Body of pancreas (tissue), 4 donors: ENCODE results near the gene FSTL5. TPM values are rescaled to one million over a fixed set of nuclear protein-coding genes. Genes with fewer than 3 reads are reported as not detected.

ENCODE experiments used
- ATAC-seq: fragments of 150-250 bp; one replicate; pipeline ENCODE4 v1.9.1; 2016
- DNase-seq, 4 donors: peaks; one replicate each; pipeline ENCODE4 v3.0.0-alpha.2; 2019
- H3K27ac ChIP-seq, 4 donors: fragments of 200-600 bp; sonication (generic); 1 replicate in 3 of 4; 2 replicates in 1 of 4; pipeline versions ENCODE4 v1.5.1 to v1.6.1; 2016 to 2019; ENCODE audit warnings: mild to moderate bottlenecking in 1 of 4, mixed read lengths in 1 of 4, moderate library complexity in 1 of 4
- H3K27me3 ChIP-seq, 2 donors: fragments of 200-600 bp; sonication (generic); one replicate each; pipeline ENCODE4 v1.6.0; 2016; ENCODE audit warnings: mild to moderate bottlenecking in 1 of 2
- H3K36me3 ChIP-seq, 2 donors: fragments of 200-600 bp; sonication (generic); replicated peaks in 1 of 2; 2 replicates each; pipeline ENCODE4 v1.5.1; 2016; ENCODE audit warnings: low read depth in 2 of 2; ENCODE audit not compliant: insufficient read depth in 1 of 2
- H3K4me1 ChIP-seq: fragments of 200-600 bp; sonication (generic); one replicate; pipeline ENCODE4 v1.6.0; 2016
- H3K4me3 ChIP-seq, 2 donors: fragments of 200-600 bp; sonication (generic); 1 replicate in 1 of 2; 2 replicates in 1 of 2; pipeline ENCODE4 v1.5.1; 2016 to 2019
- H3K9me3 ChIP-seq, 3 donors: fragments of 200-600 bp; sonication (generic); 1 replicate in 2 of 3; 2 replicates in 1 of 3; pipeline ENCODE4 v1.5.1; 2016
- POLR2A ChIP-seq, 3 donors: fragments of 450-650 bp; IDR thresholded peaks; one replicate each; pipeline ENCODE4 v1.6.1; 2016; ENCODE audit warnings: antibody characterized with exemption in 3 of 3, mild to moderate bottlenecking in 2 of 3
- WGBS, 2 donors: methylation state at CpG; one replicate each; pipeline ENCODE4 v1.1.5; 2017; 5-methylcytosine and 5-hydroxymethylcytosine counted together
- intact Hi-C: fragments of 100-400 bp; cut with DNase I; formaldehyde crosslinking; loops from one replicate; pipeline ENCODE4 v1.15.1; 2023
- total RNA-seq, 2 donors: library from RNA; depleted of rRNA; stranded (reverse); fragments of >200 nt; gene quantifications; one replicate each; pipeline ENCODE4 v1.1.0, GENCODE V29; 2016
- TF ChIP-seq, protein P1 (sequence below), 7 experiments: fragments of 450-650 bp in 4 of 7; fragments of 200-600 bp in 3 of 7; sonication (generic) in 3 of 7; IDR thresholded peaks; one replicate each; pipeline ENCODE4 v1.5.1; 2016 to 2019; ENCODE audit warnings: antibody characterized with exemption in 7 of 7

Gene FSTL5
- total RNA-seq, 2 donors from 2014 or later: 1.3 TPM; not detected in 1

DNA sequence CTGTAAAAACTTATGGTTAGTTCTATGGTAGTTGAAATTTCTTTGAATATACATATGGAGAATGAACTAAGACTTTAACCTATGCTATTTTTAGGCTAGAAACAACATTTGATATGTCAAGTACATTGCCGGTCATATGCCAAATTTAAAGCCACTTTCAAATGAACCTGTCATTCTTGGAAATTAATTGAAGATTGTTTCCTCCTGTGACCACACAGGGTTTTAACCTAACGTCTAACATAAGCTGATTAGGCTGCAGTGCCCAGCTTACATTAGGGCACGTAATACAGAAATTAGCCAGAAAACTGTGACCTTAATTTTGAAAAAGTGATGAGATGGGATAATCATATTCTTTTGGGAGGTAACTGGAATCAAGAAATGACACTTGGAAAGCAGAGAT lies 645.9 kb downstream of the FSTL5 start:
- Histone ChIP-seq H3K27ac (no peak overlapping the region), H3K9me3 (no peaks in the 10 kb centered on the region), H3K27me3 (no peaks in the 10 kb centered on the region), H3K4me1 (no peaks in the 10 kb centered on the region), H3K36me3 (no peaks in the 10 kb centered on the region), H3K4me3 (no peak overlapping the region)
- TF ChIP-seq POLR2A (IDR thresholded peaks at IDR 0.05): no peak
- TF ChIP-seq, protein P1, sequence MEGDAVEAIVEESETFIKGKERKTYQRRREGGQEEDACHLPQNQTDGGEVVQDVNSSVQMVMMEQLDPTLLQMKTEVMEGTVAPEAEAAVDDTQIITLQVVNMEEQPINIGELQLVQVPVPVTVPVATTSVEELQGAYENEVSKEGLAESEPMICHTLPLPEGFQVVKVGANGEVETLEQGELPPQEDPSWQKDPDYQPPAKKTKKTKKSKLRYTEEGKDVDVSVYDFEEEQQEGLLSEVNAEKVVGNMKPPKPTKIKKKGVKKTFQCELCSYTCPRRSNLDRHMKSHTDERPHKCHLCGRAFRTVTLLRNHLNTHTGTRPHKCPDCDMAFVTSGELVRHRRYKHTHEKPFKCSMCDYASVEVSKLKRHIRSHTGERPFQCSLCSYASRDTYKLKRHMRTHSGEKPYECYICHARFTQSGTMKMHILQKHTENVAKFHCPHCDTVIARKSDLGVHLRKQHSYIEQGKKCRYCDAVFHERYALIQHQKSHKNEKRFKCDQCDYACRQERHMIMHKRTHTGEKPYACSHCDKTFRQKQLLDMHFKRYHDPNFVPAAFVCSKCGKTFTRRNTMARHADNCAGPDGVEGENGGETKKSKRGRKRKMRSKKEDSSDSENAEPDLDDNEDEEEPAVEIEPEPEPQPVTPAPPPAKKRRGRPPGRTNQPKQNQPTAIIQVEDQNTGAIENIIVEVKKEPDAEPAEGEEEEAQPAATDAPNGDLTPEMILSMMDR (IDR thresholded peaks at IDR 0.05): no peak
- WGBS, 2 donors: 26 to 31% methylated on average over 3 of the region's 3 CpGs
- intact Hi-C loops: no loop called here
- DNase-seq (no peak), ATAC-seq (no peak)

DNA sequence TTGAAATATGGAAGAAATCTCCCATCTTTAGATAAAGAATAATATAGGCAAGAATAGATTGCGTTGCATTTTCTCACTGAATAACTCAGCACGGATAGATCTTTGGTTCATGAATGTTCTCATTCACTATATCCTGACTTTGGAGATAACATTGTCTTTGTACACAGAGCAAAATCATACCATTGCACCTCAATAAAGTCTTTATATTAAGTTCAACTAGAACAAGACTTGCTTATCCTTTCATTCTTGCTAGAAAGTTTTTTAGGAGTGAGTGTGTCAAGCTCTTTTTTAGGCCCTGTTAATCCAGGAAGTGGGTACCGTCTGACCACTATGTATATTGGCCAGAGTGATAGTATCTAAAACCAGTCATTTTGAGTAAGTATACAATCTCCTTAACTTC lies 658.7 kb downstream of the FSTL5 start:
- WGBS, 2 donors: 83 to 86% methylated on average over 3 of the region's 3 CpGs
- no peaks in the 10 kb centered on the region for H3K9me3 ChIP-seq

DNA sequence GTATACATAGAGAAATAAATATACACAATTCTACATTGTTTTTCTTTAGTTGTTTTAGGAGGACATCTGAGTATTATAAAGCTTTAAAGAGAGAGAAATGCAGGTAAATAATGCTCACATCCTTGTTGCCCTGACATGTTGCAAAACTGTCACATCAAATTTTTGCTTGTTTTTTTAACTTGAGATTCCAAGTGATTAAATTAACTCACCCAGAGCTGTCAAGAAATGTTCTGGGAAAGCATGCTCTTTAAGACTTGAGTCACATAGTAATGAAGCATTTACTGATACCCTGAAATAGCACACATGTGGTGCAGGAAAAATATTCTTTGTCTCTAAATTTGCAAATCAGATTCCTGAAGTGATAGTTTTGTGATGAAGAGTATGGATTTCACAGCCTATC lies 665.6 kb downstream of the FSTL5 start:
- Histone ChIP-seq H3K27ac (no peak overlapping the region), H3K9me3 (no peaks in the 10 kb centered on the region), H3K27me3 (no peaks in the 10 kb centered on the region), H3K36me3 (no peaks in the 10 kb centered on the region), H3K4me1 (no peaks in the 10 kb centered on the region), H3K4me3 (no peak overlapping the region)
- intact Hi-C loops: no loop called here
- DNase-seq (no peak), ATAC-seq (no peak)
- TF ChIP-seq, protein P1 (IDR thresholded peaks at IDR 0.05): no peak
- TF ChIP-seq POLR2A (IDR thresholded peaks at IDR 0.05): no peak

More for the DNA sequence above, 658.7 kb downstream of the FSTL5 start:
- intact Hi-C loops: no loop called here
- ATAC-seq: no peak
- Histone ChIP-seq H3K4me1 (no peaks in the 10 kb centered on the region), H3K27ac (no peak overlapping the region), H3K36me3 (no peaks in the 10 kb centered on the region), H3K27me3 (no peaks in the 10 kb centered on the region), H3K4me3 (no peak overlapping the region)
- no peak for DNase-seq
- no peak for TF ChIP-seq POLR2A (IDR thresholded peaks at IDR 0.05)
- TF ChIP-seq, protein P1 (IDR thresholded peaks at IDR 0.05): no peak

DNA sequence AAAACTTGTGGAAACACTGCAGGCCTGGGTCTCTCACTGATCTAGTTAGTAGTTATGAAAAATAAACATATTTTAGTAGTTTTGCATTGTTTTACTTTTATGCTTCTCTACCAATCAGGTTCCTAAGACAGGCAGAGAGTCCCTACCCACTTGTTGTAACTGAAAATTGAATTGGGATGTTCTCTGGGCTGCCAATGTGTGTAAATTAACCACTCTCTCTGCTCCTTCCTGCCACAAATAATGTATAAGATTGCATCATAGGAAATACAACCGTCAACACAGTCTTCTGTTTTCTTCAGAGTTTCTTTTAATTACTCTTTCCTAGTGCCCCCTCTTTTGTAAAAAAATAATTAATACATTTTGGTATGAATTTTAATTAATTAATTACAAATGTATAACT lies 677.3 kb downstream of the FSTL5 start:
- H3K27ac ChIP-seq: no peak overlapping the region
- DNase-seq: no peak
- no peak for ATAC-seq
- H3K4me1 ChIP-seq: no peaks in the 10 kb centered on the region
- no peak overlapping the region for H3K4me3 ChIP-seq
- no peaks in the 10 kb centered on the region for H3K9me3 ChIP-seq
- no peak for TF ChIP-seq POLR2A (IDR thresholded peaks at IDR 0.05)
- TF ChIP-seq, protein P1 (IDR thresholded peaks at IDR 0.05): no peak
- H3K36me3 ChIP-seq: no peaks in the 10 kb centered on the region
- 66% methylated on average over 1 of the region's 1 CpG for WGBS, 2 donors
- no peaks in the 10 kb centered on the region for H3K27me3 ChIP-seq
- intact Hi-C loops: no loop called here

DNA sequence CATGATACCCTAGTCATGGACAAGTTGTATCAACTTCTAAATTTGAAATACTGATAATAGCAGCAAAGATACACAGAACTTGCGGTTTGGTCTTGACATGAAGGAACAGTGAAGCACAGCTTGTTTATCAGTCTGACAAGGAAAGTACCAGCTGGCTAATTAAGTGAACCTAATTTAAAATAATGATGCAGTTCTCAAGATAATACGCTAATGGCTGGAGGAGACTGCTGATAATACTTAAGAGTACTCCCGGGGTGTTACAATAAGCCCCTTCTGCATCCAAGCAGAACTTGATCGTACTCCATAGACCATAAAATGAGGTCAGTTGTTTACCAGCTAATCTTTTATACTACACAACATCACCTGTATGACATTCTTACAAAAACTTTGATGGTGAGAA lies 697.5 kb downstream of the FSTL5 start:
- no peak for DNase-seq
- no peak for ATAC-seq
- Histone ChIP-seq H3K9me3 (no peaks in the 10 kb centered on the region), H3K36me3 (no peaks in the 10 kb centered on the region), H3K27ac (no peak overlapping the region), H3K27me3 (no peaks in the 10 kb centered on the region), H3K4me1 (no peaks in the 10 kb centered on the region), H3K4me3 (no peak overlapping the region)
- TF ChIP-seq, protein P1 (IDR thresholded peaks at IDR 0.05): no peak
- TF ChIP-seq POLR2A (IDR thresholded peaks at IDR 0.05): no peak
- WGBS, 2 donors: 47 to 50% methylated on average over 4 of the region's 4 CpGs
- intact Hi-C loops: no loop called here
